SK-N-MC (cell line): Measurements from ENCODE around the gene PHF12.

Experiments used
- EZH2 ChIP-seq: fragments of 200-600 bp; sonication (generic); IDR thresholded peaks from one replicate; pipeline ENCODE4 v1.6.1; 2017; ENCODE audit warnings: antibody characterized with exemption
- FOXP2 ChIP-seq: optimal IDR thresholded peaks from 2 replicates; pipeline ENCODE3; 2011; ENCODE audit warnings: mild to moderate bottlenecking, moderate library complexity; ENCODE audit not compliant: insufficient read depth; ENCODE audit errors: extremely low read length, control extremely low read depth
- POLR2AphosphoS5 ChIP-seq: IDR thresholded peaks from 2 replicates; pipeline ENCODE4 v1.6.1; 2012; ENCODE audit warnings: mild to moderate bottlenecking, low read depth, low read length, borderline replicate concordance

GRCh38 chr17:28988475-28988874 is 37.2 kb upstream of the PHF12 start:
- TF ChIP-seq EZH2 = no peak
- TF ChIP-seq POLR2AphosphoS5 = no peak
- no peak for TF ChIP-seq FOXP2
